H1 (cell line): ENCODE measurements around the gene PPARD. TPM values are rescaled to one million over a fixed set of nuclear protein-coding genes. Genes with fewer than 3 reads are reported as not detected.

ENCODE experiments used
- ATF3 ChIP-seq: IDR thresholded peaks from 2 replicates; pipeline ENCODE4 v1.6.1; 2011; ENCODE audit warnings: low read depth, mild to moderate bottlenecking, low read length; ENCODE audit not compliant: insufficient read depth
- BRCA1 ChIP-seq: IDR thresholded peaks from 2 replicates; pipeline ENCODE4 v1.6.1; 2012; ENCODE audit warnings: low read depth, low read length, improper control_type of control experiment
- CHD7 ChIP-seq: fragments of 300-600 bp; sonication (generic); IDR thresholded peaks from 2 replicates; pipeline ENCODE4 v1.7.1; 2012; ENCODE audit warnings: low read length, moderate library complexity, mild to moderate bottlenecking, inconsistent platforms; ENCODE audit not compliant: insufficient replicate concordance
- EP300 ChIP-seq, 2 experiments: IDR thresholded peaks; 1 replicate in 1 of 2; 2 replicates in 1 of 2; pipeline ENCODE4 v1.6.1; 2011 to 2012; ENCODE audit warnings: low read depth in 2 of 2, low read length in 2 of 2, mild to moderate bottlenecking in 2 of 2, borderline replicate concordance in 1 of 2, inconsistent platforms in 1 of 2, moderate library complexity in 1 of 2
- RAD21 ChIP-seq, 2 experiments: IDR thresholded peaks in 1 of 2; conservative IDR thresholded peaks in 1 of 2; 2 replicates each; pipeline ENCODE4 v1.6.1; 2011; ENCODE audit warnings: low read depth in 2 of 2, low read length in 2 of 2, improper control_type of control experiment in 1 of 2, inconsistent platforms in 1 of 2, mild to moderate bottlenecking in 1 of 2, moderate library complexity in 1 of 2
- SAP30 ChIP-seq: fragments of 300-600 bp; sonication (generic); IDR thresholded peaks from 2 replicates; pipeline ENCODE4 v1.7.1; 2012; ENCODE audit warnings: low read length, moderate library complexity, mild to moderate bottlenecking, inconsistent platforms; ENCODE audit not compliant: insufficient read depth, insufficient replicate concordance
- SRF ChIP-seq: IDR thresholded peaks from 2 replicates; pipeline ENCODE4 v1.6.1; 2011; ENCODE audit warnings: mild to moderate bottlenecking, low read depth, low read length, moderate library complexity
- TBP ChIP-seq: IDR thresholded peaks from 2 replicates; pipeline ENCODE4 v1.6.1; 2011; ENCODE audit warnings: low read depth, low read length, improper control_type of control experiment
- polyA plus RNA-seq, 7 experiments: library from polyadenylated mRNA; depleted of rRNA in 3 of 7; stranded (reverse) in 5 of 7; unstranded in 2 of 7; fragments of >200 nt in 5 of 7; fragments of 200-250 nt in 2 of 7; gene quantifications; 1 replicate in 5 of 7; 2 replicates in 1 of 7; 4 replicates in 1 of 7; pipeline versions ENCODE4 v1.2.1 to v1.2.3, GENCODE V29; 2011 to 2013; ENCODE audit warnings: missing spikeins in 2 of 7, mixed read lengths in 2 of 7
- total RNA-seq: library from RNA; stranded (reverse); fragmentation: NEBNext Ultra II Directional; extraction: Animal tissue kit (Norgen Biotek cat#: 25700); gene quantifications from 2 replicates; pipeline ENCODE4 v1.2.1, GENCODE V29; 2021

Gene PPARD
- total and polyA plus RNA-seq, 2 of the 8 experiments (the other 6 are each of a cell fraction or from before 2014, with no cell fraction given): 14.6 to 14.9 TPM

GRCh38 chr6:35293681-35294080 is 48.7 kb upstream of the PPARD start (continued):
- TF ChIP-seq CHD7 (no peak), SAP30 (no peak), RAD21 (IDR thresholded peaks at IDR 0.05 in 1 of 2, conservative IDR thresholded peaks at IDR 0.05 in 1 of 2; ENCODE audit: low read depth in 2 of 2, low read length in 2 of 2) (no peak), BRCA1 (no peak), SRF (no peak), EP300 (IDR thresholded peaks at IDR 0.05; ENCODE audit: borderline replicate concordance in 1 of 2, low read depth in 2 of 2, low read length in 2 of 2) (no peak), TBP (no peak), ATF3 (no peak)
